Measurements from ENCODE around the gene EIF3K.
A peak's percentile ranks its signal among the peaks of the same experiment; 100 is the strongest.

Gene EIF3K

GRCh38 chr19:38682872-38683392 is 63.9 kb downstream of the EIF3K start:
- no peak for TF ChIP-seq JUND (IDR thresholded peaks at IDR 0.05; ENCODE audit: low read depth)
- DNase-seq (ENCODE audit: low read depth in 1 of 2, low spot score in 1 of 2) = no peak
- in situ Hi-C loops (cut with HindIII; ENCODE audit: low pct_unique_long_range_greater_than_20kb, low sequenced_read_pairs) = no loop called here

- peak; percentile 52; the same call in 1 of the 2 replicates for TF ChIP-seq JUND (IDR thresholded peaks at IDR 0.05; ENCODE audit: low read depth)
- in situ Hi-C loops (cut with HindIII; ENCODE audit: low pct_unique_long_range_greater_than_20kb, low sequenced_read_pairs) = no loop called here
- peak; percentile 43 to 88 for DNase-seq (ENCODE audit: low read depth in 1 of 2, low spot score in 1 of 2)
Observed at GRCh38 chr19:38683393-38684077, 64.5 kb downstream of the EIF3K start.

- TF ChIP-seq JUND (IDR thresholded peaks at IDR 0.05; ENCODE audit: low read depth) = no peak
- in situ Hi-C loops (cut with HindIII; ENCODE audit: low pct_unique_long_range_greater_than_20kb, low sequenced_read_pairs) = no loop called here
- no peak for DNase-seq (ENCODE audit: low read depth in 1 of 2, low spot score in 1 of 2)
Observed at GRCh38 chr19:38684078-38684861, 65.3 kb downstream of the EIF3K start.

- DNase-seq (ENCODE audit: low read depth in 1 of 2, low spot score in 1 of 2) = no peak
- TF ChIP-seq JUND (IDR thresholded peaks at IDR 0.05; ENCODE audit: low read depth) = no peak
- in situ Hi-C loops (cut with HindIII; ENCODE audit: low pct_unique_long_range_greater_than_20kb, low sequenced_read_pairs) = no loop called here
Observed at GRCh38 chr19:38684862-38685665, 66.1 kb downstream of the EIF3K start.

GRCh38 chr19:38685666-38686529 is 66.9 kb downstream of the EIF3K start:
- no peak for TF ChIP-seq JUND (IDR thresholded peaks at IDR 0.05; ENCODE audit: low read depth)
- peak in 1 of 2 experiments; percentile 60 for DNase-seq (ENCODE audit: low read depth in 1 of 2, low spot score in 1 of 2)
- in situ Hi-C loops (cut with HindIII; ENCODE audit: low pct_unique_long_range_greater_than_20kb, low sequenced_read_pairs) = no loop called here

- DNase-seq (ENCODE audit: low read depth in 1 of 2, low spot score in 1 of 2) = no peak
- no peak for TF ChIP-seq JUND (IDR thresholded peaks at IDR 0.05; ENCODE audit: low read depth)
- in situ Hi-C loops (cut with HindIII; ENCODE audit: low pct_unique_long_range_greater_than_20kb, low sequenced_read_pairs) = no loop called here
Observed at GRCh38 chr19:38686530-38686888, 67.5 kb downstream of the EIF3K start.
